Stomach (tissue), 4 donors: Measurements from ENCODE around the gene CDCP2.

Source experiments
- CTCF ChIP-seq, 7 experiments: fragments of 450-650 bp in 4 of 7; fragments of 200-600 bp in 3 of 7; sonication (generic) in 3 of 7; IDR thresholded peaks; one replicate each; pipeline ENCODE4 v1.5.1; 2016 to 2019; ENCODE audit warnings: antibody characterized with exemption in 7 of 7, control low read depth in 2 of 7, mild to moderate bottlenecking in 1 of 7
- EP300 ChIP-seq: sonication (generic); formaldehyde crosslinking; IDR thresholded peaks from one replicate; pipeline ENCODE4 v1.6.1; 2017; ENCODE audit warnings: antibody characterized with exemption
- POLR2A ChIP-seq, 4 donors: fragments of 450-650 bp; IDR thresholded peaks; one replicate each; pipeline ENCODE4 v1.6.1; 2016; ENCODE audit warnings: antibody characterized with exemption in 4 of 4, control low read depth in 2 of 4, mild to moderate bottlenecking in 1 of 4, moderate library complexity in 1 of 4

GRCh38 chr1:54124472-54124871, 28.3 kb downstream of the CDCP2 start:
- TF ChIP-seq CTCF (IDR thresholded peaks at IDR 0.05) (no peak), POLR2A (IDR thresholded peaks at IDR 0.05) (no peak), EP300 (no peak)
